AG10803 (cell line): ENCODE data around the gene RBBP8NL.

Experiments
- DNase-seq: peaks from one replicate; pipeline ENCODE4 v3.0.0; 2010; ENCODE audit warnings: low read depth
- H3K4me3 ChIP-seq: 2 replicates; pipeline ENCODE4 v1.5.1; 2011; ENCODE audit warnings: mild to moderate bottlenecking, low read length, control low read depth
- CTCF ChIP-seq: conservative IDR thresholded peaks from 2 replicates; pipeline ENCODE4 v1.5.1; 2011; ENCODE audit warnings: mild to moderate bottlenecking, low read length, control low read depth, inconsistent platforms

Gene RBBP8NL

DNA sequence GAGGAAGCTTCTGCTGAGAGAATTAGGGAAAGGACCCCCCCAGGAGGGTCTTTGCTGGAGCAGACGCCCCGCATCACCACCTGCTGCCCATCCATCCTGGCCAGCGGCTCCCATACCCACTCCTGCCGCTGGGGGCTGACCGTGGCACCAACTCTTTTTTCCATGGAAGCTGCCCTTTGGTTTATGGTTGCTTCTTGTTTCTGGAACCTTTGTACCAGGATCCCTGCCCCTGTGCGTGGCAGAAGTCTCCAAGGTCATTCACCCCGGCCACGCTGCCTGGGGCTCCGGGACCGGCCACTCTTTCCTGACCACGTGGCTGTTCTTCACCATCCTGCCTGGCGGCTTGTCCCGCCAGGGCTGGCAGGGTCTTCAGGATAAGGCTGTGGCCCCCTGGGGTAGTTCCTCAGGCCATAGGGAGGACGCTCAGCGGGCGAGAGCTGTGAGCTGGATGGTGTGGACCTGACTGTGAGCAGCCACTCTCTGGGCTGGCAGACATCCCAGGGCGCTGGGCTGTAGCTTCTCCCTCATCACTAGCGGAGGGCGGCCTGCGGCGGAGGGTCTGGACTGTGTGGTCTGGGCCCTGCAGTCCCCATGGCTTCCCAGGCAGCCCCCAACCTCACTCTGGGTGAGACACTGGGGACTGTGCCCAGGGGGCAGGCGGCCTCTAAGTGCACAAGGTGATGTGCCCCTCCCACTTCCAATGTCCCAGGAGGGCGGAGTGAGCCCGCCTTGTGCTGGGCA is 22.8 kb upstream of the RBBP8NL start:
- TF ChIP-seq CTCF: no peak
- H3K4me3 ChIP-seq: no peak overlapping the region
- no peak for DNase-seq

DNA sequence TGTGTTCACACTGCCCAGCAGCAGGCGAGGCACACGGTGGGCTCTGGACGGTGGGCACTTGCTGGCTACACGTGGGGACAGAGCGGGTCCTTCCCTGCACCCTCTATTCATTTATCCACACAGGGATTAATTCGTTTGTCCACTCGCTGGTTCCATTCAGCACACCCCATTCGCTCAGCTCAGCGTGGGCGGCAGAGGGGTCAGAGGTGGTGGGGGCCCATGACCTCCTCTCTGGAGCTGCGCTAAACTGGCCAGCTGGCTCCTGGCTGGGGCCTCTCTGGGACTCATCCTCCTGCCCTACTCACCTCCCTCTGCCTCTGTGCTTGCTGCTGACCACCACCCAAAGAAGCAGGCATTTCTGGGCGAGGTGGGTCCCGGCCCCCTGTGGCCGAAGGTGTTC is 21.4 kb upstream of the RBBP8NL start:
- DNase-seq: no peak
- TF ChIP-seq CTCF: no peak
- no peak overlapping the region for H3K4me3 ChIP-seq

GRCh38 chr20:62448038-62448437 is 20.7 kb upstream of the RBBP8NL start:
- no peak for DNase-seq

DNA sequence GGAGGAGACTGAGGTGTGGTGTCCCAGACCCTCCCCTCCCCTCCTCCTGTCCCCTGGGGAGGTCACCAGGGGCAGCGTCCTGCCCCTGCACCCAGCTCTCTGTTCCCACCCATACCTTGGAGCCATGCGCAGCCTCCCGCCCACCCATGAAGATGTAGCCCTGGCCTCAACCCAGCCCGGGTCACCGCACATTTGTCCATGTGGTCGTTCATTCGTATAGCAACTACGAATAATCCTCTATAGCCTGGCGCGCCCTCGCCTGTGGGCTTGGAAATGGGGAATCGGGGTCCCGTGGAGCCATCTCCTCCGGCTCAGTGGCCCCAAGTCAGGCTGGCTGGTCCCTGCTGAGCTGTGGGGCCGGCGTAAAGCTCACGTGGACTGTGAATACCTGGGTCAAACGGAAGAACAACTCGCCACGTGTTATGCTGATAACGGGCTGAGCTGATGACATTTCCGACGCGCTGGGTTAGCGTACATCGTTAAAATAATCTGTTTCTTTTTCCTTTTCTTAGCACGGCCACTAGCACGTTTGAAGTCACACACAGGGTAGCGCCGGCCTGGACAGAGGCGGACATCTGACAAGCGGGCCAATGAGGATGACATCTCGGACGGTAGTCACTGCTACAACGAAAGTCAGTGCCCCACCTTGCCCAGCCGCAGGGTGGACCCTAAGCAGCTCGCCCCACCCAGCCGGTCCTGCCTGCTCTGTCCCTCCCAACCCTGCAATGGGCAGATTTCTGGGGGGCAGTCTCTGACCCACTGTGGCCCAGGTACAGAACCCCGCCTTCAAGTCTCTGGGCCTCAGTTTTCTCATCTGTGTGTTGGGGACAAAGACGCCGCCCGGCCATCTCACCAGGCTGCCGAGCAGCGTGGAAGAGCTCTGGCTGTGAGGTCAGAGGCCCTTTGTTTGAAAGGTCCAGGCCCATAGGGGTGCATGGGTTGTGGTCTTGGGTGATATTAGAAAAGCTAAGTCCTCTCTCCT is 19.8 kb upstream of the RBBP8NL start:
- H3K4me3 ChIP-seq: no peak overlapping the region
- TF ChIP-seq CTCF: no peak
- no peak for DNase-seq

More at GRCh38 chr20:62448038-62448437, 20.7 kb upstream of the RBBP8NL start:
- no peak overlapping the region for H3K4me3 ChIP-seq
- no peak for TF ChIP-seq CTCF

GRCh38 chr20:62446481-62446880 is 19.1 kb upstream of the RBBP8NL start:
- no peak for TF ChIP-seq CTCF
- no peak for DNase-seq
- no peak overlapping the region for H3K4me3 ChIP-seq

- no peak overlapping the region for H3K4me3 ChIP-seq
- TF ChIP-seq CTCF: no peak
- no peak for DNase-seq
Measured at GRCh38 chr20:62445553-62446340, 18.4 kb upstream of the RBBP8NL start.
